HAP-1 (cell line): ENCODE data around the gene STX18.

Experiments
- DNase-seq, 2 experiments: peaks; one replicate each; pipeline ENCODE4 v3.0.0-alpha.2; 2016 to 2020; ENCODE audit warnings: low spot score in 2 of 2
- H3K27me3 ChIP-seq: fragments of 250-450 bp; sonication (Bioruptor Pico); 2 replicates; pipeline ENCODE4 v1.5.1; 2020; ENCODE audit warnings: low read depth, mild to moderate bottlenecking, moderate library complexity
- H3K36me3 ChIP-seq: fragments of 250-450 bp; sonication (Bioruptor Pico); replicated peaks from 2 replicates; pipeline ENCODE4 v1.5.1; 2020; ENCODE audit warnings: mild to moderate bottlenecking
- H3K4me1 ChIP-seq: fragments of 250-450 bp; sonication (Bioruptor Pico); 2 replicates; pipeline ENCODE4 v1.5.1; 2020; ENCODE audit warnings: mild to moderate bottlenecking
- H3K4me3 ChIP-seq: fragments of 250-450 bp; sonication (Bioruptor Pico); 2 replicates; pipeline ENCODE4 v1.5.1; 2020; ENCODE audit warnings: mild to moderate bottlenecking, moderate library complexity
- H3K9me3 ChIP-seq: fragments of 250-450 bp; sonication (Bioruptor Pico); 2 replicates; pipeline ENCODE4 v1.5.1; 2020; ENCODE audit warnings: mild to moderate bottlenecking, moderate library complexity
- in situ Hi-C: fragments of 300-500 bp; cut with MboI; formaldehyde crosslinking; loops from 3 replicates; pipeline ENCODE4 v1.14.3; 2020; ENCODE audit warnings: low sequenced_read_pairs, inconsistent platforms, mixed read lengths

The STX18 gene

GRCh38 chr4:4417886-4418285, 124.0 kb downstream of the STX18 start:
- H3K27me3 ChIP-seq = no peaks in the 10 kb centered on the region
- no peaks in the 10 kb centered on the region for H3K4me1 ChIP-seq
- in situ Hi-C loops = no loop called here
- H3K36me3 ChIP-seq = peaks cover 31% of the 10 kb centered on the region
- no peak overlapping the region for H3K4me3 ChIP-seq
- no peak for DNase-seq
- H3K9me3 ChIP-seq = no peaks in the 10 kb centered on the region

- H3K4me1 ChIP-seq = no peaks in the 10 kb centered on the region
- H3K27me3 ChIP-seq = no peaks in the 10 kb centered on the region
- no peak for DNase-seq
- no peaks in the 10 kb centered on the region for H3K9me3 ChIP-seq
- peaks cover 28% of the 10 kb centered on the region for H3K36me3 ChIP-seq
- in situ Hi-C loops = no loop called here
- H3K4me3 ChIP-seq = no peak overlapping the region
These were observed 124.9 kb downstream of the STX18 start for GRCh38 chr4:4416981-4417380.

- Histone ChIP-seq H3K4me3 (no peak overlapping the region), H3K9me3 (no peaks in the 10 kb centered on the region), H3K27me3 (no peaks in the 10 kb centered on the region), H3K4me1 (no peaks in the 10 kb centered on the region), H3K36me3 (peaks cover 31% of the 10 kb centered on the region)
- in situ Hi-C loops = no loop called here
- DNase-seq = no peak
These were observed 125.7 kb downstream of the STX18 start for GRCh38 chr4:4415806-4416805.

GRCh38 chr4:4415107-4415805, 126.6 kb downstream of the STX18 start:
- Histone ChIP-seq H3K9me3 (no peaks in the 10 kb centered on the region), H3K36me3 (peaks cover 31% of the 10 kb centered on the region), H3K27me3 (no peaks in the 10 kb centered on the region), H3K4me3 (no peak overlapping the region), H3K4me1 (no peaks in the 10 kb centered on the region)
- in situ Hi-C loops = no loop called here
- no peak for DNase-seq

GRCh38 chr4:4413806-4414205, 128.0 kb downstream of the STX18 start:
- H3K36me3 ChIP-seq = peaks cover 28% of the 10 kb centered on the region
- DNase-seq = no peak
- in situ Hi-C loops = no loop called here
- H3K4me1 ChIP-seq = no peaks in the 10 kb centered on the region
- no peaks in the 10 kb centered on the region for H3K9me3 ChIP-seq
- H3K27me3 ChIP-seq = no peaks in the 10 kb centered on the region
- H3K4me3 ChIP-seq = no peak overlapping the region

GRCh38 chr4:4413373-4413725, 128.5 kb downstream of the STX18 start:
- no peaks in the 10 kb centered on the region for H3K27me3 ChIP-seq
- H3K9me3 ChIP-seq = no peaks in the 10 kb centered on the region
- H3K4me3 ChIP-seq = no peak overlapping the region
- no peak for DNase-seq
- H3K4me1 ChIP-seq = no peaks in the 10 kb centered on the region
- in situ Hi-C loops = no loop called here
- peaks cover 23% of the 10 kb centered on the region for H3K36me3 ChIP-seq

- no peaks in the 10 kb centered on the region for H3K27me3 ChIP-seq
These were observed 129.0 kb downstream of the STX18 start for GRCh38 chr4:4412641-4413372.

GRCh38 chr4:4411906-4412305, 129.9 kb downstream of the STX18 start:
- in situ Hi-C loops = no loop called here
- H3K36me3 ChIP-seq = peaks cover 23% of the 10 kb centered on the region
- H3K9me3 ChIP-seq = no peaks in the 10 kb centered on the region
- H3K27me3 ChIP-seq = no peaks in the 10 kb centered on the region
- H3K4me3 ChIP-seq = no peak overlapping the region
- H3K4me1 ChIP-seq = no peaks in the 10 kb centered on the region
- DNase-seq = no peak

More at GRCh38 chr4:4412641-4413372, 129.0 kb downstream of the STX18 start:
- H3K4me1 ChIP-seq = no peaks in the 10 kb centered on the region
- H3K9me3 ChIP-seq = no peaks in the 10 kb centered on the region
- H3K36me3 ChIP-seq = peaks cover 23% of the 10 kb centered on the region
- in situ Hi-C loops = no loop called here
- DNase-seq = no peak
- no peak overlapping the region for H3K4me3 ChIP-seq

GRCh38 chr4:4410271-4410670, 131.6 kb downstream of the STX18 start:
- no peak for DNase-seq
- no peak overlapping the region for H3K4me3 ChIP-seq
- H3K27me3 ChIP-seq = no peaks in the 10 kb centered on the region
- in situ Hi-C loops = no loop called here
- no peaks in the 10 kb centered on the region for H3K9me3 ChIP-seq
- peaks cover 23% of the 10 kb centered on the region for H3K36me3 ChIP-seq
- H3K4me1 ChIP-seq = no peaks in the 10 kb centered on the region

- no peaks in the 10 kb centered on the region for H3K27me3 ChIP-seq
- peaks cover 23% of the 10 kb centered on the region for H3K36me3 ChIP-seq
- in situ Hi-C loops = no loop called here
- H3K4me3 ChIP-seq = no peak overlapping the region
- no peaks in the 10 kb centered on the region for H3K9me3 ChIP-seq
- H3K4me1 ChIP-seq = no peaks in the 10 kb centered on the region
- DNase-seq = no peak
These were observed 132.3 kb downstream of the STX18 start for GRCh38 chr4:4409416-4410115.

- DNase-seq = no peak
- Histone ChIP-seq H3K27me3 (no peaks in the 10 kb centered on the region), H3K4me1 (no peaks in the 10 kb centered on the region), H3K36me3 (peaks cover 23% of the 10 kb centered on the region), H3K4me3 (no peak overlapping the region), H3K9me3 (no peaks in the 10 kb centered on the region)
- in situ Hi-C loops = no loop called here
These were observed 133.1 kb downstream of the STX18 start for GRCh38 chr4:4408576-4409335.

GRCh38 chr4:4408132-4408523, 133.7 kb downstream of the STX18 start:
- no peak for DNase-seq
- Histone ChIP-seq H3K4me1 (no peaks in the 10 kb centered on the region), H3K27me3 (no peaks in the 10 kb centered on the region), H3K9me3 (no peaks in the 10 kb centered on the region), H3K36me3 (peaks cover 23% of the 10 kb centered on the region), H3K4me3 (no peak overlapping the region)
- in situ Hi-C loops = no loop called here
